Measurements from ENCODE around the gene C1QL4.
"Not testable (repeated sequence)": the region's sequence is repeated elsewhere in the genome, so short reads cannot be mapped to it uniquely, and the experiment has no call there.

The C1QL4 gene

GRCh38 chr12:49322367-49322707 lies 14.7 kb downstream of the C1QL4 start:
- no peaks in the 10 kb centered on the region for H3K36me3 ChIP-seq (ENCODE audit: insufficient read depth, low read length)
- peaks cover 10% of the 10 kb centered on the region for H3K79me2 ChIP-seq (ENCODE audit: control insufficient read depth, insufficient read depth, low read length, unreplicated experiment)
- peaks cover 12% of the 10 kb centered on the region for H3K4me1 ChIP-seq (ENCODE audit: control insufficient read depth, insufficient read depth, low read length, unreplicated experiment)
- H2AFZ ChIP-seq (ENCODE audit: low read length, unreplicated experiment), result peak overlapping the region; percentile 16
- no peak overlapping the region for H3K27ac ChIP-seq (ENCODE audit: low read depth, low read length)
- H3K27me3 ChIP-seq (ENCODE audit: insufficient read depth, low read length), result no peaks in the 10 kb centered on the region
- peak overlapping the region; percentile 94 for H3K4me3 ChIP-seq (ENCODE audit: low read depth, low read length)

GRCh38 chr12:49320411-49321103 lies 16.4 kb downstream of the C1QL4 start:
- not testable (repeated sequence) for H3K27me3 ChIP-seq (ENCODE audit: insufficient read depth, low read length); H3K27ac ChIP-seq (ENCODE audit: low read depth, low read length); H3K4me3 ChIP-seq (ENCODE audit: low read depth, low read length); H2AFZ ChIP-seq (ENCODE audit: low read length, unreplicated experiment); H3K36me3 ChIP-seq (ENCODE audit: insufficient read depth, low read length)
- H3K4me1 ChIP-seq (ENCODE audit: control insufficient read depth, insufficient read depth, low read length, unreplicated experiment), result peaks cover 12% of the 10 kb centered on the region
- H3K79me2 ChIP-seq (ENCODE audit: control insufficient read depth, insufficient read depth, low read length, unreplicated experiment), result peaks cover 10% of the 10 kb centered on the region

- not testable (repeated sequence) for H2AFZ ChIP-seq (ENCODE audit: low read length, unreplicated experiment); H3K4me3 ChIP-seq (ENCODE audit: low read depth, low read length); H3K36me3 ChIP-seq (ENCODE audit: insufficient read depth, low read length); H3K4me1 ChIP-seq (ENCODE audit: control insufficient read depth, insufficient read depth, low read length, unreplicated experiment); H3K27ac ChIP-seq (ENCODE audit: low read depth, low read length); H3K27me3 ChIP-seq (ENCODE audit: insufficient read depth, low read length); H3K79me2 ChIP-seq (ENCODE audit: control insufficient read depth, insufficient read depth, low read length, unreplicated experiment)
These were observed 19.9 kb downstream of the C1QL4 start for GRCh38 chr12:49317118-49317517.

GRCh38 chr12:49314811-49315210 lies 22.2 kb downstream of the C1QL4 start:
- Histone ChIP-seq H3K27ac (ENCODE audit: low read depth, low read length) (no peak overlapping the region), H3K4me3 (ENCODE audit: low read depth, low read length) (no peak overlapping the region), H2AFZ (ENCODE audit: low read length, unreplicated experiment) (no peak overlapping the region), H3K27me3 (ENCODE audit: insufficient read depth, low read length) (no peaks in the 10 kb centered on the region), H3K36me3 (ENCODE audit: insufficient read depth, low read length) (no peaks in the 10 kb centered on the region), H3K4me1 (ENCODE audit: control insufficient read depth, insufficient read depth, low read length, unreplicated experiment) (no peaks in the 10 kb centered on the region), H3K79me2 (ENCODE audit: control insufficient read depth, insufficient read depth, low read length, unreplicated experiment) (no peaks in the 10 kb centered on the region)

- H3K36me3 ChIP-seq (ENCODE audit: insufficient read depth, low read length); H3K79me2 ChIP-seq (ENCODE audit: control insufficient read depth, insufficient read depth, low read length, unreplicated experiment); H3K27ac ChIP-seq (ENCODE audit: low read depth, low read length); H2AFZ ChIP-seq (ENCODE audit: low read length, unreplicated experiment); H3K4me1 ChIP-seq (ENCODE audit: control insufficient read depth, insufficient read depth, low read length, unreplicated experiment); H3K4me3 ChIP-seq (ENCODE audit: low read depth, low read length); H3K27me3 ChIP-seq (ENCODE audit: insufficient read depth, low read length): not testable (repeated sequence)
These were observed 26.5 kb downstream of the C1QL4 start for GRCh38 chr12:49310451-49311000.

GRCh38 chr12:49309386-49309785 lies 27.6 kb downstream of the C1QL4 start:
- H3K27ac ChIP-seq (ENCODE audit: low read depth, low read length), result no peak overlapping the region
- H3K36me3 ChIP-seq (ENCODE audit: insufficient read depth, low read length), result no peaks in the 10 kb centered on the region
- no peaks in the 10 kb centered on the region for H3K79me2 ChIP-seq (ENCODE audit: control insufficient read depth, insufficient read depth, low read length, unreplicated experiment)
- no peaks in the 10 kb centered on the region for H3K4me1 ChIP-seq (ENCODE audit: control insufficient read depth, insufficient read depth, low read length, unreplicated experiment)
- no peak overlapping the region for H2AFZ ChIP-seq (ENCODE audit: low read length, unreplicated experiment)
- H3K27me3 ChIP-seq (ENCODE audit: insufficient read depth, low read length), result no peaks in the 10 kb centered on the region
- no peak overlapping the region for H3K4me3 ChIP-seq (ENCODE audit: low read depth, low read length)

- H3K27ac ChIP-seq (ENCODE audit: low read depth, low read length), result no peak overlapping the region
- no peak overlapping the region for H3K4me3 ChIP-seq (ENCODE audit: low read depth, low read length)
- H2AFZ ChIP-seq (ENCODE audit: low read length, unreplicated experiment), result no peak overlapping the region
- H3K79me2 ChIP-seq (ENCODE audit: control insufficient read depth, insufficient read depth, low read length, unreplicated experiment), result no peaks in the 10 kb centered on the region
- no peaks in the 10 kb centered on the region for H3K27me3 ChIP-seq (ENCODE audit: insufficient read depth, low read length)
- no peaks in the 10 kb centered on the region for H3K4me1 ChIP-seq (ENCODE audit: control insufficient read depth, insufficient read depth, low read length, unreplicated experiment)
- H3K36me3 ChIP-seq (ENCODE audit: insufficient read depth, low read length), result no peaks in the 10 kb centered on the region
These were observed 31.1 kb downstream of the C1QL4 start for GRCh38 chr12:49305762-49306510.

GRCh38 chr12:49304161-49304560 lies 32.8 kb downstream of the C1QL4 start:
- Histone ChIP-seq H3K27me3 (ENCODE audit: insufficient read depth, low read length) (no peaks in the 10 kb centered on the region), H3K4me3 (ENCODE audit: low read depth, low read length) (no peak overlapping the region), H3K36me3 (ENCODE audit: insufficient read depth, low read length) (no peaks in the 10 kb centered on the region), H3K4me1 (ENCODE audit: control insufficient read depth, insufficient read depth, low read length, unreplicated experiment) (no peaks in the 10 kb centered on the region), H2AFZ (ENCODE audit: low read length, unreplicated experiment) (no peak overlapping the region), H3K27ac (ENCODE audit: low read depth, low read length) (no peak overlapping the region), H3K79me2 (ENCODE audit: control insufficient read depth, insufficient read depth, low read length, unreplicated experiment) (no peaks in the 10 kb centered on the region)

GRCh38 chr12:49301760-49302159 lies 35.2 kb downstream of the C1QL4 start:
- Histone ChIP-seq H3K4me1 (ENCODE audit: control insufficient read depth, insufficient read depth, low read length, unreplicated experiment) (no peaks in the 10 kb centered on the region), H3K27ac (ENCODE audit: low read depth, low read length) (no peak overlapping the region), H3K27me3 (ENCODE audit: insufficient read depth, low read length) (peaks cover 20% of the 10 kb centered on the region), H3K36me3 (ENCODE audit: insufficient read depth, low read length) (no peaks in the 10 kb centered on the region), H2AFZ (ENCODE audit: low read length, unreplicated experiment) (no peak overlapping the region), H3K79me2 (ENCODE audit: control insufficient read depth, insufficient read depth, low read length, unreplicated experiment) (no peaks in the 10 kb centered on the region), H3K4me3 (ENCODE audit: low read depth, low read length) (no peak overlapping the region)

- no peak overlapping the region for H2AFZ ChIP-seq (ENCODE audit: low read length, unreplicated experiment)
- no peaks in the 10 kb centered on the region for H3K36me3 ChIP-seq (ENCODE audit: insufficient read depth, low read length)
- no peak overlapping the region for H3K4me3 ChIP-seq (ENCODE audit: low read depth, low read length)
- peaks cover 42% of the 10 kb centered on the region for H3K27me3 ChIP-seq (ENCODE audit: insufficient read depth, low read length)
- H3K4me1 ChIP-seq (ENCODE audit: control insufficient read depth, insufficient read depth, low read length, unreplicated experiment), result peaks cover 4% of the 10 kb centered on the region
- H3K79me2 ChIP-seq (ENCODE audit: control insufficient read depth, insufficient read depth, low read length, unreplicated experiment), result no peaks in the 10 kb centered on the region
- no peak overlapping the region for H3K27ac ChIP-seq (ENCODE audit: low read depth, low read length)
These were observed 38.8 kb downstream of the C1QL4 start for GRCh38 chr12:49298160-49298559.

GRCh38 chr12:49297695-49298060 lies 39.3 kb downstream of the C1QL4 start:
- peaks cover 42% of the 10 kb centered on the region for H3K27me3 ChIP-seq (ENCODE audit: insufficient read depth, low read length)
- H3K4me3 ChIP-seq (ENCODE audit: low read depth, low read length), result no peak overlapping the region
- H3K36me3 ChIP-seq (ENCODE audit: insufficient read depth, low read length), result no peaks in the 10 kb centered on the region
- H3K79me2 ChIP-seq (ENCODE audit: control insufficient read depth, insufficient read depth, low read length, unreplicated experiment), result no peaks in the 10 kb centered on the region
- H3K27ac ChIP-seq (ENCODE audit: low read depth, low read length), result no peak overlapping the region
- H3K4me1 ChIP-seq (ENCODE audit: control insufficient read depth, insufficient read depth, low read length, unreplicated experiment), result peaks cover 5% of the 10 kb centered on the region
- H2AFZ ChIP-seq (ENCODE audit: low read length, unreplicated experiment), result no peak overlapping the region
